ENCODE results near the gene CCDC40. TPM values are rescaled to one million over a fixed set of nuclear protein-coding genes. Genes with fewer than 3 reads are reported as not detected.

CCDC40 gene
- total and polyA plus RNA-seq, 2 of the 13 experiments (the other 11 are each of a cell fraction or from before 2014, with no cell fraction given) = 4.1 to 5.5 TPM

GRCh38 chr17:80000136-80000535 lies 36.3 kb upstream of the CCDC40 start:
- WGBS (ENCODE audit: low lambda C conversion rate) = 100% methylated on average over 7 of the region's 7 CpGs
- ATAC-seq = no peak
- H3K9me3 ChIP-seq (ENCODE audit: low read length) = no peaks in the 10 kb centered on the region
- no peak overlapping the region for H3K4me2 ChIP-seq (ENCODE audit: low read depth, low read length)
- no peaks in the 10 kb centered on the region; a peak in 1 of 5 replicates for H3K36me3 ChIP-seq (replicated peaks in 1 of 2; ENCODE audit: control insufficient read depth in 1 of 2, insufficient read depth in 2 of 2, low read length in 2 of 2)
- FAIRE-seq = no peak
- in situ Hi-C loops (cut with HindIII; ENCODE audit: extremely low pct_ligation_motif_present, low pct_unique_long_range_greater_than_20kb) = no loop called here
- no TSS peak for BruUV-seq (replicated peaks)
- ChIA-PET CTCF (ENCODE audit: low intra/inter-chr PET ratio, low total read pairs) (no interaction called here), POLR2A (interaction anchor here (1.3 kb wide), 1 partner anchor 13 kb away, joined by 6 read pairs; no protein-coding TSS in a partner anchor)
- H3K27me3 ChIP-seq (ENCODE audit: control insufficient read depth in 1 of 2, insufficient read depth in 2 of 2, low read length in 2 of 2) = no peaks in the 10 kb centered on the region
- peaks cover 43% of the 10 kb centered on the region for H3K4me1 ChIP-seq (ENCODE audit: insufficient read depth, low read length)
- no peaks in the 10 kb centered on the region for H4K20me1 ChIP-seq (ENCODE audit: insufficient read depth, low read length)
- DNase-seq (ENCODE audit: low spot score) = no peak
- H3K27ac ChIP-seq (ENCODE audit: extremely low read length, insufficient read depth, low read length) = no peak overlapping the region
- no peak overlapping the region for H3K9ac ChIP-seq (ENCODE audit: insufficient read depth, low read depth, low read length)
- H2AFZ ChIP-seq (ENCODE audit: low read length) = no peak overlapping the region
- H3K79me2 ChIP-seq (ENCODE audit: insufficient read depth, low read length) = no peaks in the 10 kb centered on the region
- intact Hi-C loops (cut with micrococcal nuclease; ENCODE audit: unreplicated experiment) = no loop called here
- no peak overlapping the region for H3K4me3 ChIP-seq (replicated peaks in 1 of 3; ENCODE audit: insufficient read depth in 1 of 3, low read depth in 2 of 3, low read length in 3 of 3)
- TF ChIP-seq ZNF749 (CRISPR knock-in tag; IDR thresholded peaks at IDR 0.05; ENCODE audit: borderline replicate concordance) (no peak), ZSCAN29 (CRISPR knock-in tag; conservative IDR thresholded peaks at IDR 0.05) (no peak), MXD1 (CRISPR knock-in tag; IDR thresholded peaks at IDR 0.05) (no peak), ZSCAN12 (CRISPR knock-in tag; IDR thresholded peaks at IDR 0.05) (no peak), GLI4 (CRISPR knock-in tag; IDR thresholded peaks at IDR 0.05; ENCODE audit: borderline replicate concordance) (no peak), MYC (CRISPR knock-in tag; IDR thresholded peaks at IDR 0.05; ENCODE audit: borderline replicate concordance) (no peak), ZNF318 (CRISPR knock-in tag; IDR thresholded peaks at IDR 0.05) (no peak), MXD3 (CRISPR knock-in tag; IDR thresholded peaks at IDR 0.05) (no peak), ESRRA (CRISPR knock-in tag; IDR thresholded peaks at IDR 0.05; ENCODE audit: low read depth) (no peak), DR1 (CRISPR knock-in tag; IDR thresholded peaks at IDR 0.05) (no peak), TFAP4 (IDR thresholded peaks at IDR 0.05; ENCODE audit: borderline replicate concordance, low read depth) (no peak), ATF7 (IDR thresholded peaks at IDR 0.05) (no peak), ATF7 (CRISPR knock-in tag; IDR thresholded peaks at IDR 0.05) (no peak), KMT2A (CRISPR knock-in tag; IDR thresholded peaks at IDR 0.05) (no peak), GTF2F1 (IDR thresholded peaks at IDR 0.05; ENCODE audit: low read length) (no peak), TCF7L2 (IDR thresholded peaks at IDR 0.05; ENCODE audit: low read depth, low read length) (no peak), BCL6 (CRISPR knock-in tag; IDR thresholded peaks at IDR 0.05) (no peak)
